HG03097 (cell line): ENCODE results near the gene MGAT4A.
"Not testable (repeated sequence)": the region's sequence is repeated elsewhere in the genome, so short reads cannot be mapped to it uniquely, and the experiment has no call there.

Experiments
- ATAC-seq: cut with Tn5 transposase; IDR thresholded peaks from one replicate; pipeline ENCODE4 v1.9.1; 2021; ENCODE audit not compliant: unreplicated experiment, low FRiP score

Gene MGAT4A

DNA sequence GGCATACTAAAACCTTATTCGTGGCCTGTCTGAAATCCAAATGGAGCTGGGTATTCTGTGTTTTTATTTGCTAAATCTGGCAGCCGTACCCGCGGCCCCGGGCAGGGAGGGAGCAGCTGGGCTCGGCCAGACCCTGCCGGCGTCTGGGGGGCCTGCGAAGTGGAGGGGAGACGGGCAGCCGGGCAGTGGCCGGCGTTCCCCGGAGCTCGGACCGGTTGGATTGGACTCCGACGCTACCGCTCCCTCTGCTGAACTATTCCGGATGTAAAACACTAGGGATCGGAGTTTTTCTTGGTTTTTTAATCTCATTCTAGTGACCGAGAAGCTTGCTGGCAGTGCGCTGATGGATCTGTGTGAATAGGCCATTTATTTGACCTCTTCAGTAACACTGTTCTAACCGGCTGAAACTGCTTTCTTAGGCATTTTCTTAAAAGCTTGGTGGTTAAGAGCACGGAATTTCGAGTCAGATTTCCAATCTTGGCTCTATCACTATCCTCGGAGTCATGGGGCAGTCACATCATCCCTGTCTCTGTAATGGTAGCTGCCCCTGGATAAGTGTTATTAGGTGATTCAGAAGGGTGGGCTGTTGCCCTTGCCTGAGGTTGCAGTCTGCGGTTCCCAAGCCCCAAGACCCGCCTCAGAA lies 121.8 kb downstream of the MGAT4A start:
- ATAC-seq: no peak

DNA sequence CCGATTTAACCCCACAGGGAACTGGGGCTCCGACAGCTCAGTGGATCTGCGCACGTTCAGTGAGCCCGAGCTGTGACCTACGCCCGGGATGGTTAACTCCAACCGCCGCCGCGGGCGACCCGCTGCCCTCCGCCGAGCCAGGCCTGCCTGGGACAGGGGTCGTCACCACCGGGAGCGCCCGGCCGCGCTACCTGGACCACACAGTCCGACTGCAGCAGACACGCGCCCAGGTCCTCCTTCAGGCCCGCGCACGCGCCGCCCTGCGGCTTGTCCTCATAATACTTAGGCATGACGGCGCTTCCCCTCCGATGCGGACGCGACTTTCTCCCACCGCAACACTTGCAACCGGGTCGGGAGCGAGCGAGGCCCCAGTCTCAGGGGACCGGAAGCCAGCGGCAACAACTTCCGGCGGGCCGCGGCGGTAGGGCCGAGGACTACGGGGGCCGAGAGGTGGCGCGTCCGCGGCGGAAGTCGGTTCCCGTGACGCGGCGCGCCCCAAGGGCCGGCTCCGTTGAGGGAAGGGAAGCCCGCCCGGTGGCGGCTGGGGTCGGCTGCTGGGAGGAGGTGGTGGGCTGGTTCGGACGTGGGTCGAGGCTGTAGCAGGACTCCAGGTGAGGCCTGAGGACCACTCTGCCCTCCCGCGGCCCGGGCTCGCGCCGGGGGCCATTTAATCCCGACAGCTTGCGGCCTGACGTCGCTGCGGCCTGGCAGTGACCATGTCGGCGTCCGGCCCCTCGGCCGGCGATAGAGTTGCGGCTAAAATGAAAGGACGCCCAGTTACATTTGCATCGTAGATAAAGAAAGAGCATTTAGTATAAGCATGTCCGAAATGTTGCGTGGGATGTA lies 122.6 kb downstream of the MGAT4A start, which contains the start of the genes COA5 and UNC50:
TSS of gene COA5 (minus strand) at position 397 of the 846 bp plus-strand sequence. CDS start at position 290, 107 bp downstream.
TSS of gene UNC50 (plus strand) at position 474 of the 846 bp plus-strand sequence. CDS start 1,171 bp downstream, outside the sequence.
- ATAC-seq: peak; percentile 77

DNA sequence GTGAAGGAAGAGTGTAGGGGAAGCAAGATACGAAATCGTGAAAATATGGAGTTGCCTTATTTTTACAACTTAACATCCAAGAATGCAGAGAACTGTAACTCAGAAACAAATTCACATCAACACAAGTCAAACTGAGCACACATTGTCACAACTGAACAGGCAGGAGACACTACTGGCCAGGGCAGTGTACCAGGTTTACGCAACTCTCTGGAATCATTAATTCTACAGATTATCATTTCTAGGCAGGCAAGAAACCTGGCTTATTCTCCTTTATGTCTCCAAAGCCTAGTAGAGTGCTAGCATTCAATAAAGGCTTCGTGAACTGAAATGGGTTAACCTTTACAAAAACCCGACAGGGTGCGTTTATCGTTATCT lies 123.2 kb downstream of the MGAT4A start:
- ATAC-seq: no peak

DNA sequence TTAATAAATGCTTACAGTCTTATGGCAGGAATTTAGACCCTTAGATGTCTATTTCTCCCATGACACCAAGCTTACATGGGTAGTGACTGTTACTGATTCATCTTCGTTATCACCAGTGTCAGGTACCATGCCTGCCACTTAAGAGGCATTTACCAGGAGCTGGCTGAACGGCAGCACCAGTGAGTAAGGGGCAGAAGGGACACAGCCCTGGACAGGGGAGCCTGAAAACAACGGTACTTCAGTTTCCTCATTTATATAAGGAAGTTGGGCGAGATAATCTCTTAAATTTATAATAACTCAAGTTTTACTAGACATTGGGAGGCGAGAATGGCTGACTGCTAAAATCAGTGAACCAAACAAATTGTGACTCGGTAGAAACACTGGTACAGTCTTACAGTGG lies 123.8 kb downstream of the MGAT4A start:
- no peak for ATAC-seq

DNA sequence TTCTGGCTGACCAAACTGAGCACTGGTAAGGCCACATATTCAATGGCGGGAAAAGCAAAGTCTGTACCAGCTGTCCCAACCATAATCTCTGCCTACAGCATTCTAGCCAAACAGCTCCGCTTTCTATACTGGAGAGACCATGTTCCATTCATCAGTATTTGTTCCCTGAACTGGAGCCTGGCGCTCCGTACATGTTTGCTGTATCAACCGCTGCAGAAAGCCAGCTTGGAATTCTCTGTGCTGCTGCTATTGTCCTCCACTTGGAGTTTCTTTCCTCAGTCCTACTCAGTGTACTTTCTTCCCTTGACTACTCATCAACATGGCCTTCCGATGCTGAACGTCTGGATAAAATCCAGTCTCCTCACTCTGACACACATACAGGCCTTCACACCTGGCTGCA lies 124.5 kb downstream of the MGAT4A start:
- ATAC-seq: no peak

DNA sequence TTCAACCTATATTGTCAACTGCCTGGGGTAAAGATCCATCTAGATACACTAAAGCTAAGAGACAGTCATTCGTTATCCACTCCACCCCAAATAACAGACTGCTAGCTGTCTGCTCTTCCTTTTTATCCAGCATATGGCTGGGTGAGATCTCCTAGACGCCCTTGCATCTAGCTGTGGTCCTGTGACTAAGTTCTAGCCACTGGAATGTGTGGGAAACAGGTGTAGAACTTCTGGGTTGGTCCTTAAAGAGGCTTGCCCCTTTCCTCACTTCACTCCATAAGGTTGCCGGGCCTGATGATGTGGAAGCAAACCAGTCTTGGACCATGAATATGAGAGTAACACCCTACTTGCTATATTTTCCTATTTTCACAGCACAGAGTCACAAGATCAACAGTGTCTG lies 125.9 kb downstream of the MGAT4A start:
- no peak for ATAC-seq

DNA sequence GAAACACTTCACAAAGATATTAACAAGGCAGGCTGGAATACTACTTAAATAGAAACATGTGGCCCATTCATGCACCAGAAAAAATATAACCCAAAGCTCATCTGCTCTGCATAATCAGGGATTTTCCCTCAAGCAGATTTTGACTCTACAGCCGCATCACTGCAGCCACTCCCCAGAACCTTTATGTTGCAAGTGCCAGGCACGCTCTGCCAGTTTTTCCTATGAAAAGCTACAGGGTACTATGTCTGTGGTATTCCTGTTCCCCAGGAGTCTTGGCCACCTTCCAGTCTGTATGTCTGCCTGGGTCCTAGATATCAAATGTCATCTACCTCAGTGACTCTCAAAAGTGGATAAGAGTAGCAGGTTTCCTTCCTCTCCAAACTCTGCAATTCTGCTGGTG lies 126.4 kb downstream of the MGAT4A start:
- ATAC-seq: no peak

DNA sequence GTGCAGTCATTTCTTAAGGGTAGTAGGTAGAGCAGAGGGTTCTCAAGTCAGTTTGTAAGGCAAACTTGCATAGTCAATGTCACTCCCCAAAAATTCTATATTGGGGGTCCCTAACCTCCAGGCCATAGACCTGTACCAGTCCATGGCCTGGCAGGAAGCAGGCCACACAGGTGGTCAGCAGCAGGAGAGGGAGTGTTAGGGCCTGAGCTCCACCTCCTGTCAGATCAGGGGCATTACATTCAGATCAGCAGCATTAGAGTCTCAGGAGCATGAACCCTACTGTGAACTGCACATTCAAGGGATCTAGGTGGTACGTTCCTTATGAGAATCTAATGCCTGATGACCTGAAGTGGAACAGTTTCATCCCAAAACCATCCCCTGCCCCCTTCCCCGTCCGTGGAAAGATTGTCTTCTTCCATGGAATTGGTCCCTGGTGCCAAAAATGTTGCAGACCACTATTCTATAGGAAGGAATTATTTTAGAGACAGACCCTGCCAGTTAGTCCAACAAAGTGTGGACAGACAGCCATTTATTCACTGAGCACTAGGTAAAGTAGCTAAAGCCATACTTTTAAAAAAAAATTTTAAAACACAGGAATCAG lies 129.3 kb downstream of the MGAT4A start:
- peak; percentile 48 for ATAC-seq

DNA sequence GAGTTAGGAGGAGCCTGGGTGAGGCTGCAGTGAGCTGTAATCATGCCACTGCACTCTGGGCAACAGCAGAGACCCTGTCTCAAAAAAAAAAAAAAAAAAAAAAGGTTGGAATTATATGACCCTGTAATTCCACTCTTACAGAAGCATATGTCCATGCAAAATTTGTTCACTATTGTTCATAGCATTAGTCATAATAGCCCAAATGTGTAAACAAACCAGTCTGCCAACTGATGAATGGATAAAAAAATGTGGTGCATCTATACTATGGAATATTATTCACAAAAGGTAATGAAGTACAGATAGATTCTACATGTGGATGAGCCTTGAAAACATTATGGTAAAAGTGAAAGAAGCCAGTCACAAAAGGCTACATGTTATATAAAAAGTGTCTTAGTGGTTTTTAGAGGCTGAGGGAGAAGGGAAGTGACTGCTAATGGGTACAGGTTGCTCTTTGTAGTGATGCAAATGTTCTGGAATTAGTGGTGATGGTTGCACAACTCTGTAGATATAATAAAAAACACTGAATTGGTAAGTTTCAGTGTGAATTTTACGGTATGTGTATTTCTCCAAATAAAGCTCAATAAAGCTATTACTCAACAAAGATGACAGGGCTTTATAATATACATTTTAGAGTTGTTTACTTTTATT lies 132.0 kb downstream of the MGAT4A start:
- no peak for ATAC-seq

DNA sequence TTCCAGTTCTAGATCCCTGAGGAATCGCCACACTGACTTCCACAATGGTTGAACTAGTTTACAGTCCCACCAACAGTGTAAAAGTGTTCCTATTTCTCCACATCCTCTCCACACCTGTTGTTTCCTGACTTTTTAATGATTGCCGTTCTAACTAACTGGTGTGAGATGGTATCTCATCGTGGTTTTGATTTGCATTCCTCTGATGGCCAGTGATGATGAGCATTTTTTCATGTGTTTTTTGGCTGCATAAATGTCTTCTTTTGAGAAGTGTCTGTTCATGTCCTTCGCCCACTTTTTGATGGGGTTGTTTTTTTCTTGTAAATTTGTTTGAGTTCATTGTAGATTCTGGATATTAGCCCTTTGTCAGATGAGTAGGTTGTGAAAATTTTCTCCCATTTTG lies 136.3 kb downstream of the MGAT4A start:
- ATAC-seq: not testable (repeated sequence)

DNA sequence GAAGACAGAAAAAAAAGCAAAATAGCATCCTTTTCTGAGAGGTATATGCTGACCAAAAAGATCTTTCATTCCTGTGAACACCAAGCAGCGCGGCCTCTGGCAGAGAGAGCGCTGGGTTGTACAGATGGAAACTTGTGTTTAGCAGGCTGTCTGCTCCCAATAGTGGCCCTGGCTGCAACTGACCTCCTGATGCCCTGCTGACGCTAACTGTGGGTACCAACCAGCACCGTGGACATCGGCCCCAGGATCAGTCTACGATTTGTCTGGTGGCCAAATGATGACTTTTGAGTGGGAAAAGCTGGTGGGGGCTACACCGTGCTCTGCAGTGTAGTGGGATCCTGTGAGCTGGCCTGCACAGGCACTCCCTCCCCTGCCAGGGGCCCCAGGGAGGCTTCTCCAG lies 138.4 kb downstream of the MGAT4A start:
- ATAC-seq: no peak

DNA sequence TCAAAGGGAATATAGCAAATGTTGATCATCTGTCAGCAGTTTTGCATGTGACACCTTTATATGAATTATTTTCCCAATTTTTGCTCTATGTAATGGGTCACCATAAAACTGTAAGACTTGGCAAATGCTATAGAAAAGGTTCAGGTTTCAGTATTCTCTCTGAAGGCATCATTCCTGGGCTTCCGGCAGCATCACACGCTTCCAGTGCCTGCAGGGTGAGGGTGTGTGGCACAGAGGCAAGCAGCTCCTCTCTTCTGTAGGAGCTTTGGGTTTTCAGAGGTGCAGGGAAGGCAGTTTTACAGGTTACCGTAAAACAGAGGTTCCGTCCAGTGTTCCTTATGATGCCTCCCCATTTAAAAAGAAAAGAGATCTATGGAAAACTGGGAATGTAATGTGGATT lies 141.4 kb downstream of the MGAT4A start:
- ATAC-seq: no peak

DNA sequence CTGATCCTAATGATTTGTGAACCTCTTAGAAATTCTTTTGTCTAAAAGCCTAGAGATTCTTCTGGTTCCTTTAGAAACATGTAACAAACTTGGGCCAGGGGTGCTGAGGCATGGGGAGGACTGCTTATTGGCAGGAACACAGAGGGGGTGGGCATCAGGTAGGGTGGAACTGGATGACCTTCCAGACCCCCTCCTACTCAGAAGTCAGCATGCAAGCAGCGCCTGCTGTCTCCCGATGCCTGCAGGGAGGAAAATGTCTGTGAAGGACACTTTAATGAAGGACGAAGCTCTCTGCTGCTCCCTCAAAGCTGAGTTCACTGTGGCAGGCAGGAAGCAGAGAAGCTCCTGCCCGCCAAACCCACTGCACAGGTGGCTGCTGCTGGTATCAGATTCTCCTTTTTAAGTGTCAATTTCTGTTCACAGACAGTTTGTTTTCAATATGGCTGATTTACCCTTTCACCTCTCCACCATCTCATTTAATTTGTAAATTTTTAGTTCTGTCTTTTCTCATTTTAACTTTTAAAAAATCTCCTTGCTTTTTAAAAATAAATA lies 142.0 kb downstream of the MGAT4A start:
- ATAC-seq: no peak

DNA sequence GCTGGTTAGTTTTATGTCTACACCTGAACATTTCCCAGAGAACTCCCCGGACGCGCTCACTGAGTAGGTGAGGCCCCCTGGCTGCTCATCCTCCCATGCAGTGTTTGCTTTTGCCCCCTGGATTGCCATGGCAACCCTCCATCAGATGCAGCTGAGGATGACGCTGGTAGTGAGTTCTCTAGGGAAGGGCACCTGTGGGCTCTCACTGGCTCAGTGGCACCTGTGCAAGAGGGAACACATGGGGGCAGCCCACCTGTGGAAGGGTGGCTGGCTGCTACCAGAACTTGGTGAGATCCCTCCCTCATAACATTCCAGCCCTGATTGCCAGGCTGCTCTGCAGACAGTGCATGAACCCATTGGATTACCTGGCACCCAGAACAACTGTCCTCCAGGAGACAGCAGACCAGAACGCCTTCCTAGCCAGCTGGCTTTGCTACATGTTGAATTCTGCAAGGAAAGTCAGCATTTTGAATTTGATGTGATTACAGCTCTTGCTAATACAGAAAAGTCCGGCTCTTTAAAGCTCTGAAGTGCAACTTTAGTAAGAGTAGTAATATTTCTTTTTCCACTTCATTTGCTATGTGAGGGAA lies 144.3 kb downstream of the MGAT4A start:
- no peak for ATAC-seq

DNA sequence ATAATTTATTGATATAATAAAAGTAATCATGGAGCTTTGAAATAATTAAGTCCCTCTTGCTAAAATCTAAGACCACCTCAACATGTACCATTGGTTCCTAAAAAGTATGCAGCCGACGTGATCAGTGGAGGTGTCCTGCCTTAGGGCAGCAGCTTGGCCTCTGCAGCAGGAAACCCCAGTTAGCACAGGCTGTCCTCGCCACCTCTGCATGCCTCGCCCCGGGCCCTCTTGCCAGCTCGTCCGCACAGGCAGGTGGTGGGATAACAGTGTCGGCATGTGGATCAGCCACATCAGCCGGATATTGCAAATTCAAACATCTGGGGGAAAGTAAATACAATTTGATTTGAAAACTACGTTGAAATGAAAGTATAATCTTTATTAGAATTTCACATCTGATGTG lies 145.5 kb downstream of the MGAT4A start:
- no peak for ATAC-seq

DNA sequence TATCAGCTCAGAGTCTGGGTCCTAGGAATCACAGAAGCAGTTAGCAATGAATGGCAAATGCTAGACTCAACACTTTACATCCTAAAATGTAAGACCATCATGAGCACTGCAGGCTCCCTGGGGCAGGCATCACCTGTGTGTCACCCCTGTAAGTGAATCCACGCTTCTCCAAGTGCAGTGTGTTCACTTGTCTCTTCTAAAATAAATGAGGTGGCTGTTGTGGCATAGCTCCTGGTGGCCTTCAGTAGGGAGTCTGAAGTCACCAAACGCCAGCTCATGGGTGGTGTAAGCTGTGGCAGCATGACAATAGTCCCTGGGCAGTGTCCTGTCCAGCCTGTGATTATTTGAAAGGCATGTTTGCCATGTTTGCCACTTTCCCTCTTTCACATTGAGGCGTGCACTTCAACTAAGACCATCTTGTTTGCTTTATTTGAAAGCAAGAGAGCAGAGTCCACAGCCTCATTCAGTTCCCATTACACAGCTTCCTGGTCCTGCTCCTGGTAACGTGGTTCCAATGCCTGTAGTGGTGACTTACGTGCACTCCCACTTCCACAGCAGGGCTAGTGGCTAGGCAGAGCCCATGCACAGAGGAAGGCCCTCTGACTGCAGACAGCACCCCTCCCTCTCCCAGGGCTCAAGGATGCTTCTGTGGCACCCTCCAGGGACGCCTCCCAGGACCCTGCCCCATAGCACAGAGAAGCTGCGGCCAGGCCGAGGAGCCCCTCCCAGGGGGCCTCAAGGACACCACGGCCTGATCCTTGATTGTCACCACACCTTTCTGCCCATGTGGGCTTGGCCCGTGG lies 146.9 kb downstream of the MGAT4A start:
- no peak for ATAC-seq

DNA sequence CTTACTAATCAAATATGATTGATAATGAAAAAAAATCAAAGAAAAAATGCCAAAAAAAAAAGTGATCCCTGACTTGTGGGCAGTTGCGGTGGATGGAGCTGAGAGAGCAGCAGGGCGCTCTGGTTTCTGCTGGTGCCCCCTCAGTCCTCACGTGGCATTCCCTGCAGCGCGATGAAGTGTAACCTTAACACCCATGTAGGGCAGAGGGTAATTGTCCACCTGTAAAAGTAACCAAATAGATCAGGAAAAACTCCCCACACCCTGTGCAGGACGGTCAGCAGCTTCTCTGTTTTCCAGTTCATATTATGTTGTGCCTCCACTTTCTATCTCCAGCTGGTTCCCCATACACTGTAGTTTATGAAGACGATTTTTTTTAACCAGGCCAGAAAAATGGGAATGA lies 147.7 kb downstream of the MGAT4A start:
- ATAC-seq: no peak

DNA sequence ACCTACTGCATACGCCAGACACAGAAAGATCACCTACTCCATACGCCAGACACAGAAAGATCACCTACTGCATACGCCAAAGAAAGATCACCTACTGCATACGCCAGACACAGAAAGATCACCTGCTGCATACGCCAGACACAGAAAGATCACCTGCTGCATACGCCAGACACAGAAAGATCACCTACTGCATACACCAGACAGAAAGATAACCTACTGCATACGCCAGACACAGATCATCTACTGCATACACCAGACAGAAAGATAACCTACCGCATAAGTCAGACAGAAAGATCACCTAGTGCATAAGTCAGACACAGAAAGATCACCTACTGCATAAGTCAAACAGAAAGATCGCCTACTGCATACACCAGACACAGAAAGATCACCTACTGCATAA lies 148.4 kb downstream of the MGAT4A start:
- ATAC-seq: no peak

DNA sequence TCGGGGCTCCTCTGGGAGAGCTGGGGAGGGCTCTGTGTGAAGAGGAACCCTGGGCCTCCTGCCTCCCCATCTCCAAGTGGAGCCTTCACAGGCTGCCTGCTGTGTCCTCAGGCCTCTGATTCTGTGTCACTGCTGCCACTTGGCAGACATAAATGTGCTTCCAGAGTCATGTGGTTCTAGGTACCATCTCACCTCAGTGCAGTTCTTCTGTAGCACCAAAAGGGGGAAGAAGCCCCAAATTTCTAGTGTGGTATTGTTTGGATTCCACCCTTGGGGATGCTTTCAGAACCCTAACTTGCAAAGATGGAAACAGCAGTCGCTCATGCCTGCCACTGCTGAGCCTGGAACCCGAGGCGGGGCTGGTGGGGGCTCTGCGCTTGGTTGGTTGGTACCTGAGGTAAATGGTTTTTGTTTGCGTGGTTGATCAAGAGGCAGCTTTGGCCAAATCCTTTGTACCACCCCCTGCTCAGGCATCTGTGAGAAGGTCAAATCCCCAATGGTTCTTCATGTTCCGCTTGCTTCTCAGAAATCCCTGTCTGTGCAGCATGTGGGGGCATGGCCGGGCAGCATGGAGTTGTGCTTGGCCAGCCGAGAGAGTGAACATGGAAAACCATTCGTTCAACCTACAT lies 150.2 kb downstream of the MGAT4A start:
- no peak for ATAC-seq
